ENCODE results near the gene BATF3.

DNA sequence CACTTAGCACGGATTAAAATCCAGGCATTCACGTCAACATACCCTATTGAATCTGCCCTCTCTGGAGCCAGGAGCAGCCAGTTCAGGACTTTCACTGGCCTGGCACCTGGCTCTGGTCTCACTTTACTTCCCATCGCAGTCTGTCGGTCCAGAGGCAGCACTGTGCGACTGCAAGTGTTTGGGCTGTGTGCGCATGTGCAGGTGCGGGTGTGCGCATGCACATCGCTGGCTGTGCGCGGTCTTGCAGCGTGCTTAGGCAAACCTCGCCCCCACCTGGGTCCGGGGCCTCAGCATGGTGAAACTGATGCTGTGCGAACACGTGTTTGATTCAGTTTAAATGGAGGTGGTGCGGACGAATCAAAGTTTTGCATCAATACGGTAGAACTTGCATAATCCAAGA lies 53.1 kb downstream of the BATF3 start:
- TF ChIP-seq, protein P1, sequence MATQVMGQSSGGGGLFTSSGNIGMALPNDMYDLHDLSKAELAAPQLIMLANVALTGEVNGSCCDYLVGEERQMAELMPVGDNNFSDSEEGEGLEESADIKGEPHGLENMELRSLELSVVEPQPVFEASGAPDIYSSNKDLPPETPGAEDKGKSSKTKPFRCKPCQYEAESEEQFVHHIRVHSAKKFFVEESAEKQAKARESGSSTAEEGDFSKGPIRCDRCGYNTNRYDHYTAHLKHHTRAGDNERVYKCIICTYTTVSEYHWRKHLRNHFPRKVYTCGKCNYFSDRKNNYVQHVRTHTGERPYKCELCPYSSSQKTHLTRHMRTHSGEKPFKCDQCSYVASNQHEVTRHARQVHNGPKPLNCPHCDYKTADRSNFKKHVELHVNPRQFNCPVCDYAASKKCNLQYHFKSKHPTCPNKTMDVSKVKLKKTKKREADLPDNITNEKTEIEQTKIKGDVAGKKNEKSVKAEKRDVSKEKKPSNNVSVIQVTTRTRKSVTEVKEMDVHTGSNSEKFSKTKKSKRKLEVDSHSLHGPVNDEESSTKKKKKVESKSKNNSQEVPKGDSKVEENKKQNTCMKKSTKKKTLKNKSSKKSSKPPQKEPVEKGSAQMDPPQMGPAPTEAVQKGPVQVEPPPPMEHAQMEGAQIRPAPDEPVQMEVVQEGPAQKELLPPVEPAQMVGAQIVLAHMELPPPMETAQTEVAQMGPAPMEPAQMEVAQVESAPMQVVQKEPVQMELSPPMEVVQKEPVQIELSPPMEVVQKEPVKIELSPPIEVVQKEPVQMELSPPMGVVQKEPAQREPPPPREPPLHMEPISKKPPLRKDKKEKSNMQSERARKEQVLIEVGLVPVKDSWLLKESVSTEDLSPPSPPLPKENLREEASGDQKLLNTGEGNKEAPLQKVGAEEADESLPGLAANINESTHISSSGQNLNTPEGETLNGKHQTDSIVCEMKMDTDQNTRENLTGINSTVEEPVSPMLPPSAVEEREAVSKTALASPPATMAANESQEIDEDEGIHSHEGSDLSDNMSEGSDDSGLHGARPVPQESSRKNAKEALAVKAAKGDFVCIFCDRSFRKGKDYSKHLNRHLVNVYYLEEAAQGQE (IDR thresholded peaks at IDR 0.05; ENCODE audit: low read depth): no peak
- TF ChIP-seq TEAD4 (IDR thresholded peaks at IDR 0.05) (no peak), RAD21 (IDR thresholded peaks at IDR 0.05; ENCODE audit: low read depth) (no peak), NFIC (IDR thresholded peaks at IDR 0.05) (no peak), YY1 (IDR thresholded peaks at IDR 0.05; ENCODE audit: low read depth) (no peak), TAF1 (IDR thresholded peaks at IDR 0.05; ENCODE audit: low read depth) (no peak), EGR1 (IDR thresholded peaks at IDR 0.05) (no peak), TCF12 (IDR thresholded peaks at IDR 0.05; ENCODE audit: low read depth) (no peak), EP300 (IDR thresholded peaks at IDR 0.05; ENCODE audit: borderline replicate concordance) (no peak), CREB1 (IDR thresholded peaks at IDR 0.05; ENCODE audit: low read depth) (no peak), FOXM1 (IDR thresholded peaks at IDR 0.05; ENCODE audit: borderline replicate concordance, low read depth) (no peak), ZBTB7A (IDR thresholded peaks at IDR 0.05; ENCODE audit: low read depth) (no peak)
- TF ChIP-seq, protein P2, sequence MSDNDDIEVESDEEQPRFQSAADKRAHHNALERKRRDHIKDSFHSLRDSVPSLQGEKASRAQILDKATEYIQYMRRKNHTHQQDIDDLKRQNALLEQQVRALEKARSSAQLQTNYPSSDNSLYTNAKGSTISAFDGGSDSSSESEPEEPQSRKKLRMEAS (IDR thresholded peaks at IDR 0.05): no peak
- TF ChIP-seq, protein P3, sequence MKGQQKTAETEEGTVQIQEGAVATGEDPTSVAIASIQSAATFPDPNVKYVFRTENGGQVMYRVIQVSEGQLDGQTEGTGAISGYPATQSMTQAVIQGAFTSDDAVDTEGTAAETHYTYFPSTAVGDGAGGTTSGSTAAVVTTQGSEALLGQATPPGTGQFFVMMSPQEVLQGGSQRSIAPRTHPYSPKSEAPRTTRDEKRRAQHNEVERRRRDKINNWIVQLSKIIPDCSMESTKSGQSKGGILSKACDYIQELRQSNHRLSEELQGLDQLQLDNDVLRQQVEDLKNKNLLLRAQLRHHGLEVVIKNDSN (IDR thresholded peaks at IDR 0.05): no peak
